ENCODE data around the gene ASTE1.
A peak's percentile ranks its signal among the peaks of the same experiment; 100 is the strongest.

DNA sequence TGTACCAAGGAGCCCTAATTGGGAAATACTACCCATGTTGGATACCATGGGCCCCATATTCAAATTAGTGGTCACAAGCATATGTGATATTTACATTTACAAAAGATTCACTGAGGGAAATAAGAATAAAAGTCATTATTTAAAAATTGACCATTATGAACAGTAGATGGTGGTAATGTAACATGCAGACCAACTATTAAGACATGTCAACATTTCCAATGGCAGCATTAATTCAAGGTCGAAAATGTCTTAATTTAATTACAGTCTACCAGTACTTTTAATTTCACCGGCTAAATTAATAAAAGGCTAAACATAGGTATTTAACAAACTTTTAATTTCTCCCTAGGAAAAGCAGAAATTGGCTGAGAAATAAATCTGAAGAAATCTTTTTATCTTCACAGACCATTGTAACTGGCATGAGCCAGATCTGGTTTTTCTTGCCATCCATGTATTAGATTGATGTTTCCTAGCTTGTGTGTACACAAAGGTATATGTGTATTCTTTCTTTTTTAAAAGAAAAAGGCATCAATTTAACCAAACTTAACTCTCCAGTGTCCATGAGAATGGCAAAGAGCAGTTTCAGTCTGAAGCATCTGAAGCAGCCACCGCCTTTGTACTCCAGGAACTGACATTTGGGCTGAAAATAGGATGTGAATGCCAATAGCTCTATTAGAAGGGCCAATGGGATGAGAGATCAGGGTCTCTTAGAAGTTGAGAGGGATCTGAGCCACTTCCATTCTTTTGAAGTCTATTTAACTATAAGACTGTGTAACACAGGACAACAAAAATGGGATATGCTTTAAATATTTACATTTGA is 26.6 kb upstream of the ASTE1 start:
- no peak for TF ChIP-seq POLR2A (IDR thresholded peaks at IDR 0.05)
- TF ChIP-seq, protein P1, sequence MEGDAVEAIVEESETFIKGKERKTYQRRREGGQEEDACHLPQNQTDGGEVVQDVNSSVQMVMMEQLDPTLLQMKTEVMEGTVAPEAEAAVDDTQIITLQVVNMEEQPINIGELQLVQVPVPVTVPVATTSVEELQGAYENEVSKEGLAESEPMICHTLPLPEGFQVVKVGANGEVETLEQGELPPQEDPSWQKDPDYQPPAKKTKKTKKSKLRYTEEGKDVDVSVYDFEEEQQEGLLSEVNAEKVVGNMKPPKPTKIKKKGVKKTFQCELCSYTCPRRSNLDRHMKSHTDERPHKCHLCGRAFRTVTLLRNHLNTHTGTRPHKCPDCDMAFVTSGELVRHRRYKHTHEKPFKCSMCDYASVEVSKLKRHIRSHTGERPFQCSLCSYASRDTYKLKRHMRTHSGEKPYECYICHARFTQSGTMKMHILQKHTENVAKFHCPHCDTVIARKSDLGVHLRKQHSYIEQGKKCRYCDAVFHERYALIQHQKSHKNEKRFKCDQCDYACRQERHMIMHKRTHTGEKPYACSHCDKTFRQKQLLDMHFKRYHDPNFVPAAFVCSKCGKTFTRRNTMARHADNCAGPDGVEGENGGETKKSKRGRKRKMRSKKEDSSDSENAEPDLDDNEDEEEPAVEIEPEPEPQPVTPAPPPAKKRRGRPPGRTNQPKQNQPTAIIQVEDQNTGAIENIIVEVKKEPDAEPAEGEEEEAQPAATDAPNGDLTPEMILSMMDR (IDR thresholded peaks at IDR 0.05) = peak in 1 of 4 experiments; percentile 15
- no peak for TF ChIP-seq POLR2AphosphoS5 (IDR thresholded peaks at IDR 0.05)

Measured in sigmoid colon (tissue), 4 donors.